ENCODE measurements around the gene RPS26. TPM values are rescaled to one million over a fixed set of nuclear protein-coding genes. Genes with fewer than 3 reads are reported as not detected.
"Not testable (repeated sequence)": the region's sequence is repeated elsewhere in the genome, so short reads cannot be mapped to it uniquely, and the experiment has no call there.

RPS26 gene
- total RNA-seq, 1 donor from 2014 or later: 15.8 TPM

DNA sequence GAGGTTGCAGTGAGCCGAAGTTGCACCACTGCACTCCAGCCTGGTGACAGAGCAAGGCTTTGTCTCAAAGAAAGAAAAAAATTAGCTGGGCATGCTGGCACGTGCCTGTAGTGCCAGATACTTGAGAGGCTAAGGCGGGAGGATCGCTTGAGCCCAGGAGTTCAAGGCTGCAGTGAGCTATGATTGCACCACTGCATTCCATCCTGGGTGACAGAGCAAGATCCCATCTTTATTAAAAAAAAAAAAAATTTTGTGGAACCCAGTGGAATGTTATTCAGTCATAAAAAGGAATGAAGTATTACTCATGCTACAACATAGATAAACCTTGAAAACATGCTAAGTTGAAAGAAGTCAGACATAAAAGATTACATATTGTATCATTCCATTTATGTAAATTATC is 29.9 kb downstream of the RPS26 start:
- no peak overlapping the region for H3K27ac Mint-ChIP-seq (ENCODE audit: unreplicated experiment)
- H3K4me3 Mint-ChIP-seq (ENCODE audit: unreplicated experiment): no peak overlapping the region
- no peaks in the 10 kb centered on the region for H3K36me3 Mint-ChIP-seq (ENCODE audit: low read depth)
- TF ChIP-seq, protein P1, sequence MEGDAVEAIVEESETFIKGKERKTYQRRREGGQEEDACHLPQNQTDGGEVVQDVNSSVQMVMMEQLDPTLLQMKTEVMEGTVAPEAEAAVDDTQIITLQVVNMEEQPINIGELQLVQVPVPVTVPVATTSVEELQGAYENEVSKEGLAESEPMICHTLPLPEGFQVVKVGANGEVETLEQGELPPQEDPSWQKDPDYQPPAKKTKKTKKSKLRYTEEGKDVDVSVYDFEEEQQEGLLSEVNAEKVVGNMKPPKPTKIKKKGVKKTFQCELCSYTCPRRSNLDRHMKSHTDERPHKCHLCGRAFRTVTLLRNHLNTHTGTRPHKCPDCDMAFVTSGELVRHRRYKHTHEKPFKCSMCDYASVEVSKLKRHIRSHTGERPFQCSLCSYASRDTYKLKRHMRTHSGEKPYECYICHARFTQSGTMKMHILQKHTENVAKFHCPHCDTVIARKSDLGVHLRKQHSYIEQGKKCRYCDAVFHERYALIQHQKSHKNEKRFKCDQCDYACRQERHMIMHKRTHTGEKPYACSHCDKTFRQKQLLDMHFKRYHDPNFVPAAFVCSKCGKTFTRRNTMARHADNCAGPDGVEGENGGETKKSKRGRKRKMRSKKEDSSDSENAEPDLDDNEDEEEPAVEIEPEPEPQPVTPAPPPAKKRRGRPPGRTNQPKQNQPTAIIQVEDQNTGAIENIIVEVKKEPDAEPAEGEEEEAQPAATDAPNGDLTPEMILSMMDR (IDR thresholded peaks at IDR 0.05): no peak
- no peaks in the 10 kb centered on the region for H3K27me3 Mint-ChIP-seq (ENCODE audit: low read depth)
- H3K9me3 Mint-ChIP-seq (ENCODE audit: low read depth): no peaks in the 10 kb centered on the region
- DNase-seq (ENCODE audit: low spot score): no peak
- no peaks in the 10 kb centered on the region for H3K4me1 Mint-ChIP-seq (ENCODE audit: low read depth)

DNA sequence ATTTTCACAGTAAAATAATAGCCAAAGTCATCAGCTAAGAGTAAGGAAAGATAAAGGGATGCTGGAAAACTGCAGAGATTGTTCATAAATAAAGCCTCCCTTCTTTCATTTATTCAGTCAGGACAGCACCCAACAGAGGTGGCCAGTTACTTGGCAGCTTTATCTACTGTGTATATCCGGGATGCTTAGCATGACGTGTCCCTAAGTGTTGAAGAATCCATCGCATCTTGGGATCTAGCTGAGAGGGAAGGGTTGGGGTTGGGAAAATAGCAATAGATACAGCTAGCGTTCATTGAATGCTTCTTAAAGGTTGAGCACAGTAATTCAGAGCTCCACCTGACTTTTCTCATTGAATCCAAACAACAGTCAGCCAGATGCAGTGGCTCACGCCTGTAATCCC is 32.7 kb downstream of the RPS26 start:
- DNase-seq (ENCODE audit: low spot score): no peak

DNA sequence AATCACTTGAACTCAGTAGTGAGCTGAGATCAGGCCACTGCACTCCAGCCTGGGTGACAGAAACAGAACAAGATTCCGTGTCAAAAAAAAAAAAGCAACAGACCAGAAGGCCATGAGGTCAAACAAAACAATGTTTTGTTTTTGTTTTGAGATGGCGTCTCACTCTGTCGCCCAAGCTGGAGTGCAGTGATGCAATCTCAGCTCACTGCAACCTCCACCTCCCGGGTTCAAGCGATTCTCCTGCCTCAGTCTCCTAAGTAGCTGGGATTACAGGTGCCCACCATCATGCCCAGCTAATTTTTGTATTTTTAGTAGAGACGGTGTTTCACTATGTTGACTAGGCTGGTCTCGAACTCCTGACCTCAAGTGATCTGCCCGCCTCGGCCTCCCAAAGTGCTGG is 36.2 kb downstream of the RPS26 start:
- peaks cover 11% of the 10 kb centered on the region for H3K4me1 Mint-ChIP-seq (ENCODE audit: low read depth)
- H3K27me3 Mint-ChIP-seq (ENCODE audit: low read depth); H3K9me3 Mint-ChIP-seq (ENCODE audit: low read depth); H3K4me3 Mint-ChIP-seq (ENCODE audit: unreplicated experiment); H3K36me3 Mint-ChIP-seq (ENCODE audit: low read depth); H3K27ac Mint-ChIP-seq (ENCODE audit: unreplicated experiment): not testable (repeated sequence)
- peak; percentile 1 for DNase-seq (ENCODE audit: low spot score)

More for the DNA sequence above, 32.7 kb downstream of the RPS26 start:
- Mint-ChIP-seq H3K27ac (ENCODE audit: unreplicated experiment) (no peak overlapping the region), H3K27me3 (ENCODE audit: low read depth) (no peaks in the 10 kb centered on the region), H3K4me1 (ENCODE audit: low read depth) (peaks cover 7% of the 10 kb centered on the region), H3K36me3 (ENCODE audit: low read depth) (no peaks in the 10 kb centered on the region), H3K9me3 (ENCODE audit: low read depth) (no peaks in the 10 kb centered on the region), H3K4me3 (ENCODE audit: unreplicated experiment) (no peak overlapping the region)
- TF ChIP-seq, protein P1 (IDR thresholded peaks at IDR 0.05): no peak

DNA sequence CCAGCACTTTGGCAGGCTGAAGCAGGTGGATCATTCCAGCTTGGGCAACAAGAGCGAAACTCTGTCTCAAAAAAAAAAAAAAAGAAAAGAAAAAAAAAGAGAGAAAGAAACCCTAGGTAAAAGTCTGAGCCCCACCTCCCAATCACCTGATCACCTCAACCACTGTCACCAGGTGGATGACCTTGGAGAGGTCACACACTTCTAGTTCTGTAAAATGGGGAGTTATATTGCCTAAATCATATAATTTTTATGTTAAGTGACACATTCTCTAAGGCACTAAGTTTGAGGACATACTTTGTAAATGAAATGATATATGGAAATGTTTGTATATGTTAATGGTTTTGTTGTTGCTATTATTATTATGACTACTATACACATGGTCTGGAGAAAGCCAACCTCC is 36.7 kb downstream of the RPS26 start:
- peaks cover 11% of the 10 kb centered on the region for H3K4me1 Mint-ChIP-seq (ENCODE audit: low read depth)
- no peaks in the 10 kb centered on the region for H3K36me3 Mint-ChIP-seq (ENCODE audit: low read depth)
- H3K27me3 Mint-ChIP-seq (ENCODE audit: low read depth): peaks cover 3% of the 10 kb centered on the region
- no peaks in the 10 kb centered on the region for H3K9me3 Mint-ChIP-seq (ENCODE audit: low read depth)
- no peak for DNase-seq (ENCODE audit: low spot score)
- H3K4me3 Mint-ChIP-seq (ENCODE audit: unreplicated experiment): peak overlapping the region; percentile 77
- peak overlapping the region; percentile 70 for H3K27ac Mint-ChIP-seq (ENCODE audit: unreplicated experiment)
- TF ChIP-seq, protein P1 (IDR thresholded peaks at IDR 0.05): no peak

DNA sequence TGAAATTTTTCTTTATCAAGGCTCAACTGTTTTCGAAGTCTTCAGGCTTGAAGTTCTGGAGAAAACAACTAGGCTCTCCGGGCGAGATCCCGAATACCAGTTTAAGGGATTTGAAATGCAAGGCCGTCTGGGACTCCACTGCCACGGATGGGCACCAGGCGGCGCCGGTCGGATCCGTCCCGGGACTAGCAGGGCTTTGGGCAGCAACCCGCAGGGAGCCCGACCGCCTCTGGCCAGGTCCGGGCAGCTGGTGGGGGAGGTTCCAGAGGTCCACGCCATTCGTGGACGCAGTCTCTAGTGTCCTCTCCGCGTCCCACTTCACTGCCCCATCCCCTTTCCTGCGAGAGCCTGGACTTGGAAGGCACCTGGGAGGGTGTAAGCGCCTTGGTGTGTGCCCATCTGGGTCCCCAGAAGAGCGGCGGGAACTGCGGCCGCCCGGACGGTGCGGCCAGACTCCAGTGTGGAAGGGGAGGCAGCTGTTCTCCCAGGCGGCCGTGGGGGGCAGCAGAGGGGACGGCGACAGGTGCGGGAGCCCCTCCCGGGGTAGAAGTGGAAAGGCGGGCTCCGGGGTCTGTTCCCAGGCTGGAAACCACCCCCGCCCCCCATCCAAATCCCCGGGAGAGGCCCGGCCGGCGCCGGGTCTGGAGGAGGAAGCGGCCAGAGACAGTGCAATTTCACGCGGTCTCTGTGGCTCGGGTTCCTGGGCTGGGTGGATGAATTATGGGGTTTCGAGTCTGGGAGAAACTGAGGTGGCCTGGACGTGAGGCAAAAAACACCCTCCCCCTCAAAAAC is 37.4 kb downstream of the RPS26 start:
- H3K4me3 Mint-ChIP-seq (ENCODE audit: unreplicated experiment): peak overlapping the region; percentile 77
- H3K4me1 Mint-ChIP-seq (ENCODE audit: low read depth): peaks cover 11% of the 10 kb centered on the region
- peak overlapping the region; percentile 70 for H3K27ac Mint-ChIP-seq (ENCODE audit: unreplicated experiment)
- H3K27me3 Mint-ChIP-seq (ENCODE audit: low read depth): peaks cover 3% of the 10 kb centered on the region
- DNase-seq (ENCODE audit: low spot score): peak; percentile 96
- TF ChIP-seq, protein P1 (IDR thresholded peaks at IDR 0.05): peak; percentile 84
- H3K9me3 Mint-ChIP-seq (ENCODE audit: low read depth): no peaks in the 10 kb centered on the region
- H3K36me3 Mint-ChIP-seq (ENCODE audit: low read depth): no peaks in the 10 kb centered on the region

All from chondrocyte (in vitro differentiated cells).